ENCODE results near the gene GPR35. TPM values are rescaled to one million over a fixed set of nuclear protein-coding genes. Genes with fewer than 3 reads are reported as not detected.
A peak's percentile ranks its signal among the peaks of the same experiment; 100 is the strongest.

Gene GPR35
- total and polyA plus RNA-seq, 4 donors = 0.30 to 2.4 (median 0.44) TPM

GRCh38 chr2:240584486-240585031 is 40.7 kb upstream of the GPR35 start (continued):
- TF ChIP-seq, protein P1, sequence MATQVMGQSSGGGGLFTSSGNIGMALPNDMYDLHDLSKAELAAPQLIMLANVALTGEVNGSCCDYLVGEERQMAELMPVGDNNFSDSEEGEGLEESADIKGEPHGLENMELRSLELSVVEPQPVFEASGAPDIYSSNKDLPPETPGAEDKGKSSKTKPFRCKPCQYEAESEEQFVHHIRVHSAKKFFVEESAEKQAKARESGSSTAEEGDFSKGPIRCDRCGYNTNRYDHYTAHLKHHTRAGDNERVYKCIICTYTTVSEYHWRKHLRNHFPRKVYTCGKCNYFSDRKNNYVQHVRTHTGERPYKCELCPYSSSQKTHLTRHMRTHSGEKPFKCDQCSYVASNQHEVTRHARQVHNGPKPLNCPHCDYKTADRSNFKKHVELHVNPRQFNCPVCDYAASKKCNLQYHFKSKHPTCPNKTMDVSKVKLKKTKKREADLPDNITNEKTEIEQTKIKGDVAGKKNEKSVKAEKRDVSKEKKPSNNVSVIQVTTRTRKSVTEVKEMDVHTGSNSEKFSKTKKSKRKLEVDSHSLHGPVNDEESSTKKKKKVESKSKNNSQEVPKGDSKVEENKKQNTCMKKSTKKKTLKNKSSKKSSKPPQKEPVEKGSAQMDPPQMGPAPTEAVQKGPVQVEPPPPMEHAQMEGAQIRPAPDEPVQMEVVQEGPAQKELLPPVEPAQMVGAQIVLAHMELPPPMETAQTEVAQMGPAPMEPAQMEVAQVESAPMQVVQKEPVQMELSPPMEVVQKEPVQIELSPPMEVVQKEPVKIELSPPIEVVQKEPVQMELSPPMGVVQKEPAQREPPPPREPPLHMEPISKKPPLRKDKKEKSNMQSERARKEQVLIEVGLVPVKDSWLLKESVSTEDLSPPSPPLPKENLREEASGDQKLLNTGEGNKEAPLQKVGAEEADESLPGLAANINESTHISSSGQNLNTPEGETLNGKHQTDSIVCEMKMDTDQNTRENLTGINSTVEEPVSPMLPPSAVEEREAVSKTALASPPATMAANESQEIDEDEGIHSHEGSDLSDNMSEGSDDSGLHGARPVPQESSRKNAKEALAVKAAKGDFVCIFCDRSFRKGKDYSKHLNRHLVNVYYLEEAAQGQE (IDR thresholded peaks at IDR 0.05) = no peak
- TF ChIP-seq FOXA2 (IDR thresholded peaks at IDR 0.05) = no peak

- Histone ChIP-seq H3K4me1 (ENCODE audit: control insufficient read depth in 4 of 4, insufficient read depth in 4 of 4, low read length in 3 of 4) (peaks cover 21 to 54% (median 46%) of the 10 kb centered on the region in 4 donors), H3K27ac (ENCODE audit: low read depth in 1 of 2, low read length in 2 of 2) (no peak overlapping the region)
Observed at GRCh38 chr2:240585101-240585500, 40.2 kb upstream of the GPR35 start.

DNA sequence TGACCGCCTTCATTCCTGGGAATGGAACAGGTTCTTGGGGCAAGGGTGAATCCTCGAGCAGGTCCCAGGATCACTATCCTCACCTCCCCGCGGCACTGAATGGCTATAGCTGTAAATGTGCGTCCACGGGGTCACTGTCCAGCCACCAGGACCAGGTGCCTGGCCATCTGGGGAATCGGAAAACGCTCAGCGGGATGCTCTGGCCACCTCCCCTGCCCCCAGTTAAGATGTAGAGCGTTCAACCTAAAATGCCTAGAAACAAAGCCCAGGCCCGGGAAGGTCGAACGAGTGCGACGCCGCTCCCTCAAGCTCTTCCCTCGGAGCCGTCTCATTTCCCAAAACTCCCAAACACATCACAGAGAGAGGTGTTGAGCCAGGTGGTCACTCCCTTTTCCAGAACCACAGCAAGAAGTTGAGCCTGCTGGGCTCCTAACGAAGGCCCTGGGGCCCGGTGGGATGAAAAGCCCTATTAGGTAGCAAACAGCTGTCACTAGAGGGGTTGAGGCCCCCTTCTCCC is 39.5 kb upstream of the GPR35 start:
- peak overlapping the region; percentile 80 to 95 (median 92) for H3K4me3 ChIP-seq (ENCODE audit: low read depth in 1 of 3, low read length in 3 of 3)
- no peaks in the 10 kb centered on the region for H3K9me3 ChIP-seq (ENCODE audit: control insufficient read depth in 4 of 4, low read length in 3 of 4)
- TF ChIP-seq EGR1 (IDR thresholded peaks at IDR 0.05; ENCODE audit: low read depth in 2 of 2) (no peak), TAF1 (conservative IDR thresholded peaks at IDR 0.05) (no peak), CTCF (IDR thresholded peaks at IDR 0.05; ENCODE audit: low read depth, low read length, missing input control) (no peak), RAD21 (IDR thresholded peaks at IDR 0.05) (no peak), ATF3 (IDR thresholded peaks at IDR 0.05) (no peak), MAX (IDR thresholded peaks at IDR 0.05) (no peak), FOXA2 (IDR thresholded peaks at IDR 0.05) (no peak)
- no peaks in the 10 kb centered on the region for H3K27me3 ChIP-seq (ENCODE audit: control insufficient read depth in 4 of 4, insufficient read depth in 4 of 4, low read length in 3 of 4)
- WGBS = 3% methylated on average over 20 of the region's 20 CpGs
- peak overlapping the region; percentile 85 to 95 for H3K27ac ChIP-seq (ENCODE audit: low read depth in 1 of 2, low read length in 2 of 2)
- DNase-seq (ENCODE audit: low spot score) = no peak
- H3K36me3 ChIP-seq (ENCODE audit: control insufficient read depth in 4 of 4, insufficient read depth in 3 of 4, low read depth in 1 of 4, low read length in 3 of 4) = no peaks in the 10 kb centered on the region
- H3K9ac ChIP-seq (ENCODE audit: low read depth in 1 of 2, low read length in 2 of 2) = peak overlapping the region; percentile 94 to 99
- peaks cover 18 to 54% (median 44%) of the 10 kb centered on the region in 4 donors for H3K4me1 ChIP-seq (ENCODE audit: control insufficient read depth in 4 of 4, insufficient read depth in 4 of 4, low read length in 3 of 4)

More at GRCh38 chr2:240585101-240585500, 40.2 kb upstream of the GPR35 start:
- Histone ChIP-seq H3K9me3 (ENCODE audit: control insufficient read depth in 4 of 4, low read length in 3 of 4) (no peaks in the 10 kb centered on the region), H3K9ac (ENCODE audit: low read depth in 1 of 2, low read length in 2 of 2) (peak overlapping the region in 1 of 2 donors; percentile 99), H3K36me3 (ENCODE audit: control insufficient read depth in 4 of 4, insufficient read depth in 3 of 4, low read depth in 1 of 4, low read length in 3 of 4) (no peaks in the 10 kb centered on the region), H3K4me3 (ENCODE audit: low read depth in 1 of 3, low read length in 3 of 3) (peak overlapping the region; percentile 80 to 95 (median 92)), H3K27me3 (ENCODE audit: control insufficient read depth in 4 of 4, insufficient read depth in 4 of 4, low read length in 3 of 4) (no peaks in the 10 kb centered on the region)
- WGBS = 88% methylated on average over 6 of the region's 6 CpGs
- TF ChIP-seq NR2F2 (IDR thresholded peaks at IDR 0.05) (no peak), FOXA1 (IDR thresholded peaks at IDR 0.05) (no peak), CTCF (IDR thresholded peaks at IDR 0.05; ENCODE audit: low read depth, low read length, missing input control) (no peak), FOXA2 (IDR thresholded peaks at IDR 0.05) (no peak), YY1 (IDR thresholded peaks at IDR 0.05) (no peak)
- DNase-seq (ENCODE audit: low spot score) = no peak
